HG03460 (cell line): Measurements from ENCODE around the gene CRAMP1.

Source experiments
- ATAC-seq: cut with Tn5 transposase; IDR thresholded peaks from one replicate; pipeline ENCODE4 v1.9.1; 2021; ENCODE audit not compliant: unreplicated experiment

The CRAMP1 gene, protein sequence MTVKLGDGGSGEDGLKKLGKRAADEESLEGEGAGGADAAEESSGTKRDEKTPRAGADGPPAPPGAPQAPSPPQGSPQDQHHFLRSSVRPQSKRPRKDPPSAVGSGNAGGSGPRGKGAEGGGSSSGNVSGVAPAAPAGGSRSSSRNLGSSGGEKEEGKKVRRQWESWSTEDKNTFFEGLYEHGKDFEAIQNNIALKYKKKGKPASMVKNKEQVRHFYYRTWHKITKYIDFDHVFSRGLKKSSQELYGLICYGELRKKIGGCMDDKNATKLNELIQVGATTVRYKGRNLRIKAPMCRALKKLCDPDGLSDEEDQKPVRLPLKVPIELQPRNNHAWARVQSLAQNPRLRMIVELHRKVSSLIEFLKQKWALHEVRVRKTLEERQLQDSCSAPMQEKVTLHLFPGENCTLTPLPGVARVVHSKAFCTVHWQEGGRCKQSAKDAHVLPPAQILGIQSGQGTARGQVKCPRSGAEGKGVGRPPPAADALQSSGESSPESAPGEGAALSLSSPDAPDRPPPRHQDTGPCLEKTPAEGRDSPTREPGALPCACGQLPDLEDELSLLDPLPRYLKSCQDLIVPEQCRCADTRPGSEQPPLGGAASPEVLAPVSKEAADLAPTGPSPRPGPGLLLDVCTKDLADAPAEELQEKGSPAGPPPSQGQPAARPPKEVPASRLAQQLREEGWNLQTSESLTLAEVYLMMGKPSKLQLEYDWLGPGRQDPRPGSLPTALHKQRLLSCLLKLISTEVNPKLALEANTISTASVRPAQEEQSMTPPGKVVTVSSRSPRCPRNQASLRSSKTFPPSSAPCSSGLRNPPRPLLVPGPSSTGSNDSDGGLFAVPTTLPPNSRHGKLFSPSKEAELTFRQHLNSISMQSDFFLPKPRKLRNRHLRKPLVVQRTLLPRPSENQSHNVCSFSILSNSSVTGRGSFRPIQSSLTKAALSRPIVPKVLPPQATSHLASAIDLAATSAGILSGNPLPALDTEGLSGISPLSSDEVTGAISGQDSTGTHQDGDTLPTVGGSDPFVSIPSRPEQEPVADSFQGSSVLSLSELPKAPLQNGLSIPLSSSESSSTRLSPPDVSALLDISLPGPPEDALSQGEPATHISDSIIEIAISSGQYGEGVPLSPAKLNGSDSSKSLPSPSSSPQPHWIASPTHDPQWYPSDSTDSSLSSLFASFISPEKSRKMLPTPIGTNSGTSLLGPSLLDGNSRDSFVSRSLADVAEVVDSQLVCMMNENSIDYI (N-terminal part only)

DNA sequence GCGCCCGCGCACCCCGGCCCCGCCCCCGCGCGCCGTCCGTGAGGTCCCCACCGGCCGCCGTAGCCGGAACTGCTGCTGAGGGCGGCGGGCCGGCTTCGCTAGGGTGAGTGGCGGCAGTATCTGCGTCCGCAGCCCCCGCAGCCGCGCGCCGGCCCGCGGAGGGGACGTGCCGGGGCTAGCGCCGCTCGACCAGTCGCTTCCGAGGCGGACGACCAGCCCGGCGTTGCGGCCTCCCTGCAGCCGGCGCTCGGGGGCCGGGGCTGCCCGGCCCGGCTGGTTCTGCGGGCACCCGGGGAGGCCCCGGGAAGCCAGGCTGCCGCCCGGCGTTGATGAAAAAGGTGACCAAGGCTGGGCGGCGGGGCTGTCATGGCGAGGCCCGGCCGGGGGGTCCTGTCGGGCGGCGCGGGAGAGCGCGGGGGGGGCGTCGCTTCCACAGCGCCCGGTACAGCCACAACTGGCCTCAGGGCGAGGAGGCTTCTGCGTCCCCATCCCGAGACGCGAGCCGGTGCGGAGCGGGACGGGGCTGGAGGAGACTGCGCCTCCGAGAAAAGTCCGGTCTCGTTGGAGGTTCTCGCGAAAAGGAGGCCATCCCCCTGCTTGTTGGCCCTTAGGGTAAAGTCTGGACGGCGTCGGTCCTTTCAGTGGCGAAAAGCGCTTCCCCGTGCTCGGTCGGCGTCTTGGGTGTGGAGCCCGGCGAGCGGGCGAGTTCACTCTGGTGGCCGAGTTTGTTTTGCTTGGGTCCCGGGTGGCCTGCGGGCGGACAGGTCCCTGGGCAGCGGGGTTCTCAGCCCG lies at the start of gene CRAMP1:
Gene CRAMP1 (plus strand): TSS at position 41 of the 792 bp plus-strand sequence. CDS start 2,280 bp downstream, outside the sequence.
- peak; percentile 4 for ATAC-seq

DNA sequence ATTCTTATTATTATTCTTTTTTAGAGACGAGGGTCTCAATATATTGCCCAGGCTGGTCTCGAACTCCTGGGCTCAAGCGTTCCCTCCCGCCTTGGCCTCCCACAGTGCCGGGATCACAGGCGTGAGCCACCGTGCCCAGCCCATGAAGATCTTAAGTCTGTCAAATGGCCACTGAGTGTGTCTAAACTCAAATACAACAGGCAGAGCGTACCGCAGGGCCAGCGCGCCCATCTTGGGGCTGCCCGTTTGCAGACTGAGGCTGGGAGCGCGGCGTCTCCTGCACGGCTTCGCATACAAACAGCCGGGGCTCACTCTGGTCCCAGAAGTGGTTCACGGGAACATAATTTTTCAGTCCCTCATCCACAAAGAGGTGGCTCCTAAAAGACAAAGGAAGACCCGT lies 48.4 kb upstream of the CRAMP1 start:
- ATAC-seq: no peak

DNA sequence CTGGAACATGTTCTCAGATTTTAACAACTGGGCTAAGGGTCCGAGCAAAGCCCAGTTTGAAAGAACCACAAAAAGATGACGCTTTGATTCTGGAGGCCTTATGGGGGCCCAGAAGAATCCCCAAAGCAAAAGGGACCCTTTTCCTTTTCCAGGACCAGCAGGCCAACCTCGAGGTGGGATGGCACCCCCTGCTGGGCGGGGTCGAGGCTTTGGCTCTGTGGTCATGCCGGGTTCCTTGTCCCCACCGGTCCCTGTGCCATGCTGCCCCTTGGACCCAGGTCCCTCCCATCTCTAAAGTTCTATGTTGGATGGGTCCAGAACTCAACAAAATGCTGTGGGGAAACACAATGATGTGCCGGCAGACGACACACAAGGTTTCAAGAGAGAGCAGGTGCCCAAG lies 47.8 kb upstream of the CRAMP1 start:
- no peak for ATAC-seq

DNA sequence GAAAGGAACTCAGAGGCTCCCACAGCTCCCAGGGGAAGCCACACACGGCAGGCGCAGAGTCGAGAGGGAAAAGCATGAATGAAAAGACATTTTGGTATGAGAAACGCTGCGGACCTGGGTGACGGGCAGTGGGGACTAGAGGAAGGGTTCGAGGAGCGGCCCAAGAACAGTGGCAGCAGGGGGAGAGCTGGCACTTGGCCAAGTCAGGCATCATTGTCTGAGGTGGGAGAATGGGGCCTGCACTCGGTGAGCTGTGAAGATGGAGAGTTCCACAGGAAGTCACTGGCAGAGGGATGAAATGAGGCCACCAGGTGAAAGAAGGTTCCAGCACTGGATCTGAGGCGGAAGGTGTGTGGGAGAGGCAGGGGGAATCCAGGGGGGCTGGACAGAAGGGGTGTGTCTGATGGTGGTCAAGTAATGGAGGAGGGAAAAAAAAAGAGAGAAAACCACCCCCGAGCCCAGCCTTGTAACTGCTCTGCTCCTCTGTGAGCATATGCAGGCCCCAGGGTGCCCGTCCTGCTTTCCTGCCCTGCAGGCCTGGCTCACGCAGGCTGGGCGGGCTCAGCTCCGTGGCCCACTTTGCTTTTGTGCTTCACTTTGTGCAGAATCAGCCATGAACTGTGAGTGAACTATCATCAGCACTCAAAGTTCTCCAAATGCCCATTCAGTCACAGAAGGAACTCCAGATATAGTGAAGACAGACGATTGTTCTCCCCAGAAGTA lies 46.9 kb upstream of the CRAMP1 start:
- ATAC-seq: no peak

DNA sequence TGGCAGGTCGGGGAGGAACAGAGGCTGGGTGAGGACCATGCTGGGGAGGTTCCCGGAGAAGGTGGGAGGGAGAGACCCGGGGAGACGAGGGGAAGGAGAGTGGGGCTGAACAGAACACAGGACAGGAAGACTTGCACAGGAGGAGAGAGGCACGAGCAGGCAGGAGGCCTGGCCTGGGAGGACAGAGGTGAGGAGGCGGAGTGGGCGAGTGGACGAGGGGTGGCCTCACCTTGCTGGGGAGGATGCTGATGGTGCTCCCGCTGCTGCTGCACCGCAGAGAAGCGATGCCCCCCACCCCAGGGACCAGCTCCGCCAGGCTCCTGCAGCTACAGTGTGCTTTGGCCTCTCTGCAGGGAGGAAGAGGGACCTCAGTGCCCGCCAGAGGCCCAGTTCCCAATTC lies 44.2 kb upstream of the CRAMP1 start:
- no peak for ATAC-seq

DNA sequence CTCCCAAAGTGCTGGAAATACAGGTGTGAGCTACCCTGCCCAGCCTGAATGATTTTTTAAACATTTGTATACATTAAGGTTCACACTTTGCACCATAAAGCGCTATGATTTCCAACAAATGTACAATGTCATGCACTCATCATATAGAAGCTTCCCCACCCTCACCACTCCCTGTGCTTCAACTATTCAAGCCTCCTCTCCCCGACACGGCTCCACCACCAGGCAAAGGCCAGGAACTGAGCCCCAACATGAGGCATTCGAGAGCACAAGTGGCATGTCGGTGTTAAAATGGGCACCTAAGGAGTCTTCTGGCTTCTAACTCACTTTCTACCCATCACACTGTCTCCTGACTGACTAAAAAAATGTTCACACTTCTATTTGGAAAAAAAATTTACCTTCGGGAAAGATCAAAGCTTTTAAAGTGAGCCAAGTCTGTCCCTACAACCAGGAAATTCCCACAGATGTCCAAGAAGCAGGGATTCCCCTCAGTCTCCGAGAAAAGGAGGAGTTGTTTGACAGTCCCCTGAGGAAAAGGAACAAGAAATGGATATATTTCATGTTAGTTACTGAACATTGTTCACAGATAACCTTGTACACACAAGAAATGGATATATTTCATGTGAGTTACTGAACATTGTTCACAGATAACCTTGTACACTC lies 41.0 kb upstream of the CRAMP1 start:
- no peak for ATAC-seq

DNA sequence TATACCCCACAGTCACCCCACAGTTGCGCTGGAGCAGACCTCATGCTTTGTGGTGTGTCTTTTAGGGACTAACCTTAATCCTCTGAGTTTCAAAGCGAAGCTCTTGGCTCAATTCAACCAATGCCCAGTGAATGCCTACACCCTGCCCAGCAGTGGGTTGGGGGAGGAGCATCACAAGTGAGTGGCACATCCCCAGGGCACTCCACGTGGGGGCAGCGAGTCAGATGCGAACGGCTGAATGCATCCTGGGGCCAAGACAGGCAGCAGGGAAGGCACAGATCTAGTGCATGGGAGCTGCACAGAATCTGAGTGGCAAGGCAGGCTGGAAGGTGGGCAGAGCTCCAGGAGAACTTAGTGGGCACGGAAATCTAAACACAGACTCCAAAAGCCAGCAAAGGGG lies 39.5 kb upstream of the CRAMP1 start:
- no peak for ATAC-seq

DNA sequence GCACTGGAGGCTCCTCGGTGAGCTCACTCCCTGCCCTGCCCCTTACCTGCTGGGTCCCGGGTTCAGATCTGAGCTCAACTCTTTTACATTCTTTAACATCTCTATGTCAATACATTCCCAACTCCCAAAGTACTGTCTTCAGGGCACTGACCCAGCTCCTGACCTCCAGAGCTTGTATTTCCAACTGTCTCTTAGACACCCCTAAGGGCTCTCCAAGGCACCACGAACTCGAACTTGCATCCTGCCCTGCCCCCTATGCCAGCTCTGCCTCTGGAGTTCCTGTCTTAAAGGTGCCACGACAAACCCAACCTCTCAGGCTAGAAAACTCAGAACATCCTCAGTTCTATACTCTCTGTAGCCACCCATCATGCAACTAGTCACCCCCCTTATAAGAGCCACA lies 38.9 kb upstream of the CRAMP1 start:
- ATAC-seq: no peak

DNA sequence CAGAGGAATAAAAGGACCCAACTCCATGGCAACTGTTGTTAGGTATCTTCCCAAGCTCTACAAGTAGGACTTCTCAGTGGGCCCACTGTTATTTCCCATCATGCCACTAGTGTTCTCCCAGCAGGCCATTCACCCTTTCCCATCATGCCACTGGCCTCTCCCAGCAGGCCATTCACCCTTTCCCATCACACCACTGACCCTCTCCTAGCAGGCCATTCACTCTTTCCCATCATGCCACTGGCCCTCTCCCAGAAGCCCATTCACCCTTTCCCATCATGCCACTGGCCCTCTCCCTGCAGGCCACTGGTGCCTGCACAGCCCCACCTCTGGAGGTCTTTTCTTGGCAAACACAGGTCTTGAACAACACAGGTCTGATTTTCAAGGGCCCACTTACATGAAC lies 36.6 kb upstream of the CRAMP1 start:
- ATAC-seq: no peak

DNA sequence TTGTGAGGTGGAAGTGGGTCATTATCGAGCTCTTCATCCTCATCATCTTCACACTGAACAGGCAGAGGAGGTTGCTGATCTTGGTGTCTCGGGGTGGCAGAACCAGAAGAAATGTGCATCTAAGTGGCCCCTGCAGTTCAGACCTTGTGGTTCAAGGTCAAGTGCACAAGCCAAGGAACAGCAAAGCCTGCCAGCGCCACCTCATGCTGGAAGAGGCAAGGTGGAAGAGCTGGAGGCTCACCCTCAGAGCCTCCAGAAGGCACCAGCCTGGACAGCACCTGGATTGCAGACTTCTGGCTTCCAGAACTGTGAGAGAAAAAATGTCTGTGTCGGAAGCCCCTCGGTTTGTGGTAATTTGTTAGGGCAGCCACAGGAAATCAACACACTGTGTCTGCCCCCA lies 32.9 kb upstream of the CRAMP1 start:
- no peak for ATAC-seq

DNA sequence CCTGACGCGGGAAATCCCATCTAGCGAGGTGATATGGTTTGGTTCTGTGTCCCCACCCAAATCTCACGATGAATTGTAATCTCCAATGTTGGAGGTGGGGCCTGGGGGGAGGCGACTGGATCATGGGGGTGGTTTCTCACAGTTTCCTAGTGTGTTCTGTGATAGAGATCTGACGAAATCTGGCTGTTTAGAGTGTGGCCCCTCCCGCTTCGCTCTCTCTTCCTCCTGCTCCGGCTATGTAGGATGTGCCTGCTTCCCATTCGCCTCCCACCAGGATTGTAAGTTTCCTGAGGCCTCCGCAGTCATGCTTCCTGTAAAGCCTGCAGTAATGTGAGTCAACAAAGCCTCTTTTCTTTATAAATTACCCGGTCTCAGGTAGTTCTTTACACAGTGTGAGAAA lies 31.9 kb upstream of the CRAMP1 start:
- no peak for ATAC-seq

DNA sequence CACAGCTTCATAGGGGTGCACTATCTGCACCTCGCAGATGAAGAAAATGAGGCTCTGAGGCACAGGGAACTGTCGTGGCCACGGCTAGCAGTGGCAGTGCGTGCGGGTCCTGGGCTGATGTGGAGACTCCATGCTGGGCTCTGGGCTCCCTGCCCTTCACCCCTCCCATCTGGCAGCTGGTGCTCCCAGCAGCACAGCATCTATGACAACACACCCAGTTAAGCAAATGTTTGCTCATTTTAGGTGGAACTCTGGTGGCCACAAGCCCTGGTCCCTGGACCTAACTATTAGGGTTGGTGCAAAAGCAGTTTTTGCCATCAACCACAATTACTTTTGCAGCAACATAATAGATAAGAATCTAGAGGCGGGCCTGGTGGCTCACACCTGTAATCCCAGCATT lies 31.2 kb upstream of the CRAMP1 start:
- ATAC-seq: no peak

DNA sequence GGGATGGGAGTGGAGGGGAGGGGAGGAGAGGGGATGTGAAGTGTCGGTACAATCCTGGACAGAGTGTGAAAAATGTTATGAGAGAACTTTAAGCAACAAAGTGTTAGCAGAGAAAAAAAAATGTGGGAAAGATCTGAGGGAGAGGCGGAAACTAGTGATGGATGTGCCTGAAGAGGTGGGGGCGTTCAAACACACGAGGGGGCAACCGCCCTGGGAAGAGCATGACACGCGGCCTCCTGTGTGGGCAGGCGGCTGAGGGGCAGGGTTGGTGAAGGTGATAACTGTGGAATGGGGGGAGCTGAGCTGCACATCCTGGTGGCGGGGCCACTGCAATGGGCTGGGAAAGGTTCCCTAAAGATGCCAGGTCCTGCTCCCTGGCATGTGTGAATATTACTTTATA lies 30.4 kb upstream of the CRAMP1 start:
- ATAC-seq: no peak

DNA sequence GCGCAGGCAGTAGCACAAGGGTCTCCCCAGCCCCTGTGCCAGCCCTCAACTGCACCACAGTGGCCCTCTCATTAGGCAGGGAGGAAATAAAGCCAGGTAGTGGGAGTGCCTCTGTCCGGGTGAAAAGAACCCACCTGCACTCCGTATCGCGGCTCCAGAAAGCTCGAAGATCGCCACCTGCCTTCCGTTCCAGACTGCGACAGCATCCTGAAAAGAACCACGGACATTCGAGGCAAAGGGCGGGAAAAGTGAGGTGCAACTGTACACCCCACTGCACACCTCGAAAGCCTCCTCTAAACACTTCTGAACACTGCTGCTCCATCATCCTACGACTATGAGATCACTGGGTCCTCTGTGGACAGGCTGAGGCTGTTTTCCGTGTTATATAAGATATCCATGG lies 29.0 kb upstream of the CRAMP1 start:
- ATAC-seq: no peak

DNA sequence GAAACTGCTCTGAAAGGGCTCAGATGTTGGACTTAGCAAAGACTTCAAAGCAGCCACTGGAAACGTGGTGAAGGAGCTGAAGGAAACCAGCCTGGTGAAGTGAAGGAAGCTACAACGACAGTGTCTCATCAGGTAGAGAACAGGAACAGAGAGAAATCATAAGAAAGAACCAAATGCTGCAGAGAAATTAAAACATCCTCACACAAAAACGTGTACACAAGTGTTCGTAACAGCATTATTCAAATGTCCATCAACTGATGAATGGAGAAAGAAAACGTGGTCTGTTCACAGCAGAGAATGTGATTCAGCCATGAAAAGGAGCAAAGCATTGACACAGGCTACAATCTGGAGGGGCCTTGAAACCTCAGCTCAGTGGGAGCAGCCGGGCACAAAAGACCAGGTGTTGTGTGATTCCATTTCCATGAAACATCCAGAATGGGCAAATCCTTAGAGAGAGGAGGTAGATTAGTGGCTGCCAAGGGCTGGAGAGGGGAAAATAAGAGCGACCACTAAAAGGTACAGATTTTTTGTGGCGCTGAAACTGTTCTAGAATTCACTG lies 27.2 kb upstream of the CRAMP1 start:
- no peak for ATAC-seq

DNA sequence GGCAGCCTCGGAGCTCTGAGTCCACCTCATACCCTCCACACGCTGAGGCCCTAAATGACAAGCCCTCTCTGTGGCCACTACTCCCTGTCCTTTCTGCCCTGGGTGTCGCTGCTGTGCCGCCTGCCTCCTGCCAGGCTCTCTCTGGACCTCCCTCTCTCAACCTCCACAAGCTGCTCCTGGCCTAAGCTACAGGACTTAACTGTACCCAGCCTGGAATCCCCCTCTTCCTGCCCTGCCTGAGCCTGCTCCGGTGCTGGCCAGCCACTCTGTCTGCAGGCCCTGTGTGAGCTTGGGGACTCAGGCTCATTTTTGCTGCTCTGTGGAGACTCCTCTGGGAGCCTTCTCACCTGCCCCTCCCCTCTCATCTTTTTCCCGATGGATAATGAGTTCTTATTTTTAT lies 21.8 kb upstream of the CRAMP1 start:
- ATAC-seq: no peak

DNA sequence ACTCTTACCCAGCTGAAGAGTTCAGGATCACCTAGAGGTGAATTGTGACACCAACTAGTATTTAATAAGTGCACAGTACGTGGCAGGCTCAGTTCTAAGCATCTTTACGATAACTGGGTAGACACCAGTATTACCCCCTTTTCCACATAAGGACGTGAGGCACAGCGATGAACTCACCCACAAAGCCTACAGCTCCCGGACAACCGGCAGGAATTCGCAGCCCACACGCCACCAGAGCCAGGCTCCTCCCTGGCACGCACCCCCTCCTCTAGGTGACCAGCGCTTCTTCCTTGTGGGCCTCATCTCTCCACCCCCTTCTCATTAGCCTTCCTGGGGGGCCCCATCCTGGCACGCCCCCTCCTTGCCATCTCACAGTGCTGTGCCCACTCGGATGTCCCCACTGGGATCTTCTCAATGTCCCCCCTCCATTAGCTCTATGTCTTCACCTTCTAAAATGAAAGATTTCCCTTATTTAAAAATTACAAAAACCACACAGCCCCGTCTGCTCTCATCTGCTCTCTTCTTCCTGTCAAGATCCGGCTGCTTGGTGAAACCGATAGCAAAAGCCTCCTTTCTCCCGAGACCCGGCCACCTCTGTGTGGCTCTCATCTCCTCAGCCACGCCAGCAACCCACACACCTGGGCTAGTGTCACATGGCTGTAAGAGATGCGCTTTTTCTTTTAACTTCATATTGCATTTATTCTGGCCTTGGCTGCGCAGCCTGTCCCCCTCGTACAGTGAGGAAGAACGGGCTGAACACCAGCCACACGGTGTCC lies 21.0 kb upstream of the CRAMP1 start:
- ATAC-seq: no peak

DNA sequence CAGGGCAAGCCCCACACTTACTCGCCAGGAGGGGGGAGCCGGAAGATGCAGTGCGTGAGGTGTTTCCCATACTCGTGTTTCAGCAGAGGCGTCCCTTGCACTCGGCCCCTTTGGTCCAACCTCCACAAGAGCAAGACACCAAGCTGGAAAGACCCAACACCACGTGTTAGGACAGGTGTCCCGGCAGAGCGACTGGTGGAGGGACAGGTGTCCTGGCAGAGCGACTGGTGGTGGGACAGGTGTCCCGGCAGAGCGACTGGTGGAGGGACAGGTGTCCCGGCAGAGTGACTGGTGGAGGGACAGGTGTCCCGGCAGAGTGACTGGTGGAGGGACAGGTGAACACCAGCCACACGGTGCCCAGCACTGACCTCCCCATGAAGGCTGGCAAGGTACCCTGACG lies 19.7 kb upstream of the CRAMP1 start:
- ATAC-seq: no peak
